NT2/D1 (cell line): ENCODE measurements around the gene PPP2R5C.

ENCODE experiments used
- DNase-seq: peaks from one replicate; pipeline ENCODE4 v3.0.0-alpha.2; 2011; ENCODE audit warnings: low read depth, low spot score
- H3K27me3 ChIP-seq: 2 replicates; pipeline ENCODE4 v1.6.0; 2011; ENCODE audit warnings: mild to moderate bottlenecking; ENCODE audit not compliant: insufficient read length, insufficient read depth
- H3K36me3 ChIP-seq: 2 replicates; pipeline ENCODE4 v1.6.1; 2011; ENCODE audit warnings: mild to moderate bottlenecking, low read length, mixed read lengths; ENCODE audit not compliant: insufficient read depth, insufficient read length
- H3K4me1 ChIP-seq: 2 replicates; pipeline ENCODE4 v1.5.1; 2011; ENCODE audit not compliant: insufficient read depth, insufficient read length
- H3K4me3 ChIP-seq: 2 replicates; pipeline ENCODE4 v1.5.1; 2011; ENCODE audit warnings: low read depth; ENCODE audit not compliant: insufficient read length
- H3K9ac ChIP-seq: 2 replicates; pipeline ENCODE4 v1.6.0; 2011; ENCODE audit warnings: low read depth; ENCODE audit not compliant: insufficient read length
- H3K9me3 ChIP-seq: 2 replicates; pipeline ENCODE4 v1.5.1; 2011; ENCODE audit warnings: mild to moderate bottlenecking, low read length; ENCODE audit not compliant: insufficient read depth
- SUZ12 ChIP-seq: IDR thresholded peaks from 2 replicates; pipeline ENCODE4 v1.6.1; 2011; ENCODE audit not compliant: insufficient read length, insufficient read depth; ENCODE audit errors: extremely low read depth
- YY1 ChIP-seq: IDR thresholded peaks from 2 replicates; pipeline ENCODE4 v1.6.1; 2011; ENCODE audit not compliant: insufficient read length, insufficient read depth
- ZNF274 ChIP-seq: IDR thresholded peaks from 2 replicates; pipeline ENCODE4 v1.6.1; 2011; ENCODE audit warnings: mild to moderate bottlenecking, low read depth, low read length

Gene PPP2R5C

GRCh38 chr14:101878822-101879528, 117.5 kb downstream of the PPP2R5C start:
- peaks cover 17% of the 10 kb centered on the region for H3K36me3 ChIP-seq
- no peak for TF ChIP-seq YY1
- no peaks in the 10 kb centered on the region for H3K4me1 ChIP-seq

DNA sequence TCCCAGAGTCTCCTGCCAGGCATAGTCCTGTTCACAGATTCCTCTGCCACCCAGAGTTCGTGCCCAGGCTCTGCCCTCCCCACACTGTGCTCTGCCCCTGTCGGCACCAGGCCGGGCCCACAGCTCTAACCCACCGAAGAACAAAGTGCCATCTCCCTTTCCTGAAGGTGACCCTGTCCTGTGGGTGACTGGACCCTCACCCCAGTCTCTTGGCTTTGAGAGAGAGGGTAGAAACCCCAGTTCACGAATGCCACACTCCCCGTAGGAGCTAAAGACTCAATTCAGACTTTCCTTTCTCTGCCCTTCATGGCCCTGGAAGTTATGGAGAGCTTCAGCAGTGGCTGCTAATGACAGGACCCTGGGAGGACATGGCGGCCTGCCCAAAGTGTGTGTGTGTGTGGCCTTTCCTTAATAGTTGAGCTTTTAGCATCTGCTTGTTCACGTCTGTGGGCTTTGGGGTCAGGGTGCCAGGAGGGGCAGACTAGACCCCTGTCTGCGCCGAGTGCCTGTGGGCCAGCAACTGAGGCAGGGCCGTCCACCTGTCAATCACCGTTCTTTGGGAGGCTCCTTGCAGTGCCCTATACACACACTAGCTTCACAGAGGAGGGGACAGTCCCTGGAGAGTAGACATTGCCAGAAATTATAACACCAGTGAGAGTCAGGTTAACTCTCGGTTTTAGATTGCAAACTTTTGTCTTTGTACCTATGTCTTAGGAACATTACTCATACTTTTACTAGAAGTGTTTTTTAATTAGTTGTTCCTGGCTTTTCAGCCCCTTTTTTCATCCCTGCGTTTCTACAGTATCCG, 118.2 kb downstream of the PPP2R5C start:
- Histone ChIP-seq H3K4me1 (no peaks in the 10 kb centered on the region), H3K4me3 (no peak overlapping the region), H3K27me3 (no peaks in the 10 kb centered on the region), H3K9ac (no peak overlapping the region), H3K9me3 (no peaks in the 10 kb centered on the region), H3K36me3 (peaks cover 25% of the 10 kb centered on the region)
- no peak for TF ChIP-seq SUZ12
- TF ChIP-seq YY1, result no peak
- no peak for TF ChIP-seq ZNF274
- DNase-seq, result no peak

More at GRCh38 chr14:101878822-101879528, 117.5 kb downstream of the PPP2R5C start:
- Histone ChIP-seq H3K9me3 (no peaks in the 10 kb centered on the region), H3K9ac (no peak overlapping the region), H3K4me3 (no peak overlapping the region), H3K27me3 (no peaks in the 10 kb centered on the region)
- no peak for DNase-seq

DNA sequence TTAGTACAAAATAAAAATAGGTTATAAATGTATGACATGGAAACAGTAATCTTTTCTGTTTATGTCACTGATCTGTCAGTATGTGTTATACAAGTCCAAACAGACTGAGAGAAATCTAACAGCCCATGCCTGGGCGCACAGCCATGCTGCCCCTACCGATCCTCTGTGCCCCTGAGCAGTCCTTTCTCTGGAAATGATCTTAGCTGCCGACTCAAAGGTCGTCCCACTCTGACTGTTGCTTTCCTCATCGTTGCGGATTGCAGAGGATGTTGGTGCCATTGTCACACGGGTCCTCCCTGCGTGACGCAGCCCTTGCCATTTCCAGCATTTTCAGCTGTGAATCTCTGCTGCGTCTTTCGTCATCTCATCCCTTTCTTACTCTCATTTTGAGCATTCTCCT, 119.9 kb downstream of the PPP2R5C start:
- TF ChIP-seq ZNF274 (no peak), SUZ12 (no peak), YY1 (no peak)
- no peaks in the 10 kb centered on the region for H3K27me3 ChIP-seq
- H3K36me3 ChIP-seq, result peaks cover 33% of the 10 kb centered on the region
- no peaks in the 10 kb centered on the region for H3K4me1 ChIP-seq
- no peak overlapping the region for H3K4me3 ChIP-seq
- no peak for DNase-seq
- H3K9ac ChIP-seq, result no peak overlapping the region
- no peaks in the 10 kb centered on the region for H3K9me3 ChIP-seq

DNA sequence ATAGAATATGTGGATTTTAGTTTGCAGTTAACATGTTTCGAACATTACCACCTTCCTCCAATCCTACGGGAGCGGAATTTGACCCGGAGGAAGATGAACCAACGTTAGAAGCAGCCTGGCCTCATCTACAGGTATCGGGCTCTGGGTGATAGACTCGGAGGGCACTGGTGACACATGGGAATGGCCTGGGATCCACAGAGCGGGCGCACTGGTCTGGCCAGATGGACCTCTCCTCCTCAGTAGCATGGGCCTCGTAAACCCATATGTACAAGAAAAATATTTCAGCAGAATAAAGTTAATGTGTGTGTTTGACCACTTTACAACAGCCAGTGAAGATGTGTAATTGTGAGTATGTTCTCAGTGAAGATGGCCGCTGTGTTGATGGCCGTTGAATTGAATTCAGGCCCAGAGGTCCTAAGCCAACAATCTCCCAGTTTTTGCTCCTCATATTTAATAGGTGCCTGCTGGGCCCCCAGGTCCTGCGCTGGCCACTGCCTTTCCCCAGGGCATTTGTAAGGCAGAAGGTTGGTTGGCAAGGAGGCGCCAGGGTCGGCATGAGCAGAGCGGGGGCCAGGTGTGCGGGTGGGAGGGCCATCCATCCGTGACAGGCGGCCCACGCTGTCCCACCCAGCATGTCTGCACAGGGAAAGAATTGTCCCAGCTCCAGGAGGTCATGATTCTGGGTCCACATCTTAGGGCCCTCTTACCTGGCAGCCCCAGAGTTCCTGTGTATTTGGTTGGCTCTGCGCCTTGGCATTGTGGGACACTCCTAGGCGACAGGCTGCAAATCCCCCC, 120.8 kb downstream of the PPP2R5C start:
- DNase-seq, result no peak
- no peaks in the 10 kb centered on the region for H3K9me3 ChIP-seq
- H3K4me1 ChIP-seq, result no peaks in the 10 kb centered on the region
- no peaks in the 10 kb centered on the region for H3K27me3 ChIP-seq
- H3K4me3 ChIP-seq, result no peak overlapping the region
- H3K9ac ChIP-seq, result no peak overlapping the region
- H3K36me3 ChIP-seq, result peaks cover 41% of the 10 kb centered on the region
- no peak for TF ChIP-seq ZNF274
- TF ChIP-seq SUZ12, result no peak
- no peak for TF ChIP-seq YY1

DNA sequence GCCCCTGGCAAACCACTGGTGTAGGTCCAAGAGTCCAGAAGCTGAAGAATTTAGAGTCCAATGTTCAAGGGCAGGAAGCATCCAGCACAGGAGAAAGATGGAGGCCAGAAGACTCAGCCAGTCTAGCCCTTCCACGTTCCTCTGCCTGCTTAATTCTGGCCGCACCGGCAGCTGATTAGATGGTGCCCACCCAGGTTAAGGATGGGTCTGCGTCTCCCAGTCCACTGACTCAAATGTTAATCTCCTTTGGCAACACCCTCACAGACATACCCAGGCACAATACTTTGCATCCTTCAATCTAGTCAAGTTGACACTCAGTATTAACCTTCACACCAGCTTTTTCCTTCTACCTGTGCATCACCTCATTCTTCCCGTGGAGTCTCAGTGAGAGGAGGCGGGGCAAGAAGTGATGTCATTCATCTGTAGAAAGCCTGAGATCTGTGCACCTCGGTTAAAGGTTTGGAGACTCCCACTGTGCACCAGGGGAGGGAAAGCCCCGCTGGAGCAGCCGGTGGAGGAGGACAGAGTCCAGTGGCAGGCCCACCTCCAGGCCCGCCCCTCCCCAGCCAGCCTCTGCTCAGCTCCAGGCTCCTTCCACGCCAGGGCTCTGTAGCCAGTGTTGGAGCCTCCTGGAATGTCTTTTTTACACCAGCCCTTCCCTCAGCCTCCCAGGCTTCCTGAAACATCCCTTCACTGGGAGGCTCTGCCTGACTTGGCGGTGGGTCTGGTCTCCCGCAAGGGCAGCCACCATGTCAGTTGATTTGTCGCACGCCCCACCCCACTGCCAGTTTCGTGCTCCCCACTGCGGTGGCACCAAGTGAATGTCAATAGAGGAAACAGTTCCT, 122.8 kb downstream of the PPP2R5C start:
- DNase-seq, result no peak
- H3K27me3 ChIP-seq, result no peaks in the 10 kb centered on the region
- no peaks in the 10 kb centered on the region for H3K9me3 ChIP-seq
- peaks cover 52% of the 10 kb centered on the region for H3K36me3 ChIP-seq
- H3K4me3 ChIP-seq, result no peak overlapping the region
- H3K9ac ChIP-seq, result no peak overlapping the region
- no peaks in the 10 kb centered on the region for H3K4me1 ChIP-seq
- no peak for TF ChIP-seq ZNF274
- TF ChIP-seq SUZ12, result no peak
- no peak for TF ChIP-seq YY1

- no peak for TF ChIP-seq ZNF274
- TF ChIP-seq SUZ12, result no peak
- TF ChIP-seq YY1, result no peak
- H3K9ac ChIP-seq, result no peak overlapping the region
- no peak for DNase-seq
- H3K36me3 ChIP-seq, result peaks cover 52% of the 10 kb centered on the region
- no peaks in the 10 kb centered on the region for H3K27me3 ChIP-seq
- no peak overlapping the region for H3K4me3 ChIP-seq
- H3K4me1 ChIP-seq, result no peaks in the 10 kb centered on the region
- no peaks in the 10 kb centered on the region for H3K9me3 ChIP-seq
Observed at GRCh38 chr14:101884934-101885576, 123.5 kb downstream of the PPP2R5C start.
